HepG2 (cell line): ENCODE data around the gene SURF1.

Experiments
- ASH2L ChIP-seq: fragments of 300-600, 200-600 bp; sonication (generic); IDR thresholded peaks from 2 replicates; pipeline ENCODE4 v1.7.0; 2017; ENCODE audit warnings: low read depth, mild to moderate bottlenecking, moderate library complexity, mixed read lengths, low read length; ENCODE audit not compliant: insufficient read length
- FOXJ3 ChIP-seq: sonication (generic); formaldehyde crosslinking; IDR thresholded peaks from 2 replicates; pipeline ENCODE4 v1.4.0; 2020; ENCODE audit warnings: missing genetic modification reagents, mild to moderate bottlenecking, borderline replicate concordance

- TF ChIP-seq FOXJ3 (CRISPR knock-in tag), result no peak
- TF ChIP-seq ASH2L, result no peak
Measured at GRCh38 chr9:133305731-133306130, 50.6 kb downstream of the SURF1 start.
